ENCODE measurements around the gene GLTP.
"Not testable (repeated sequence)": the region's sequence is repeated elsewhere in the genome, so short reads cannot be mapped to it uniquely, and the experiment has no call there.

Gene GLTP

DNA sequence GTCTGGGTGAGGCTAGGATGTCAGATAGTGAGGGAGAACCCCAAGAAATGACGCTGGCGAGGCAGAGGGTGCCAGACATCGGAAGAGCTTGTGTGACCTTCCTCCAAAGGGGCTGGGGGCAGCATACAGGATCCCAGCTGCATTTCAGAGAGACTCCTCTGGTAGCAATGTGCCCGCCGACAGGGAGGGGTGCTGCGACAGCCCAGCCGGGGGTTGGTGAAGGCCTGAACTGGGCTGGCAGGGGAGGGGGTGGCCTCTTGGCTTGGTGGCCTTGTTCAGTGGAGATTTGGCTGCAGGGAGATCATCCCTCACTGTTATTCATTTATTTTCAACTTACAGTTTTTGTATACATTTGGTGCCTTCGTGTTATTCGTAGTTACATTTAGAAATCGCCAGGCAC lies 25.0 kb upstream of the GLTP start:
- no peak for DNase-seq (ENCODE audit: low read depth in 1 of 2, low spot score in 1 of 2)

DNA sequence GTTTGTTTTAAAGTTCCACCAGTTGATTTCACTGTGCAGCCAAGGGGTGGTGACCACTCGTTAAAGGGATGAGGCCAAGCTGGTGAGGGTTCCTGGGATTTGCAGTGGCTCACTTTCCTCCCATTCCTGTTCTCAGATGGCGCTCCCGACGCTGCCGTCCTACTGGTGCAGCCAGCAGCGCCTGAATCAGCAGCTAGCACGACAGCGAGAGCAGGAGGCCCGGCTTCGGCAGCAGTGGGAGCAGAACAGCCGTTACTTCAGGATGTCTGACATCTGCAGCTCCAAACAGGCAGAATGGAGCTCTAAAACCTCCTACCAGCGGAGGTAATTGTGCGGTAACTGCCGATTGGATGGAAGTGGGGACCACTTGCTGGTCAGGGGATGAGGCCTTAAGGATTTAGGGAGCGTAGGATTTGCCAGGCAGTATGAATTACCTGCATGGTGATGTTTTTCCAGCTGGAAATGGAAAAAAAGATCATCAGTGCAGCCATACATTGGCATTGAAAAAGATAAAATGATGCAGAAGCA lies 22.6 kb upstream of the GLTP start:
- no peak for DNase-seq (ENCODE audit: low read depth in 1 of 2, low spot score in 1 of 2)

DNA sequence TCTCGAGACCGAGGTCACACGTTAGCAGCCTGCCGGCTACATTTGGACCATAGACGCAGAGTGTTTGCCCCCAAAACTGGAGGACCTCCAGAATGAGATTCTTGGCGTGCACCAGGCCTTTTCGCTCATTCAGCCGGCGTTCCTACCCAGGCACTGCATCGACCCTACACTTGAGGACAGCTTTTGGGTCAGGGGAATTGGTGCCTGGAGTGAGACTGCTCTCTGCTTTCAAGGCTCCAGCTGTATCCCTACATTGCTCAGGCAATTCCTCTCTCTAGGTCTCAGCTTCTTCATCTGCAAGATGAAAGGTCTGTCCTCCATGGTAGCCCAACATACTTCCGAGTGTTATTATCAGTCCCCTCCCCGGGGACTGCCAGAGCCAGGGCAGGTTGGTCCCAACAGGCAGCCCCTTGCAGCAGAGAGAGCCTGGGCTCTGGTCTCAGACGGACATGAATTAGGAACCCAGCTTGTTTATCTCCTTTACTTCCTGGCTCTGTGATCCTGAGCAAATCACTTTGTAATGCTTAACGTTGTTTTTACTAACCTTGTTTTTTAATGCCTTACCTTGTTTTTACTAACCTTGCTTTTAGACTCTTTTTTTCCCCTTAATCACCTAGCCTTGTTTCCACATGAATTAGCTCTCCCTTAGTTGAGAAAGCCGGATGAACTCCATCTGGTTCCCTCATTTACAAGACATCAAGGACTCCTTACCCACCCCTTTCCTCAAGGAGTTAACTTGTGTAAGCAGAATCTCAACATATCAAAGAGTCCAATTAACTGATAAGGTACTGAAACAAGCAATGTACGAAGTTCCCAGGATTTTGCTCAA lies 20.6 kb upstream of the GLTP start:
- DNase-seq (ENCODE audit: low read depth in 1 of 2, low spot score in 1 of 2): no peak

DNA sequence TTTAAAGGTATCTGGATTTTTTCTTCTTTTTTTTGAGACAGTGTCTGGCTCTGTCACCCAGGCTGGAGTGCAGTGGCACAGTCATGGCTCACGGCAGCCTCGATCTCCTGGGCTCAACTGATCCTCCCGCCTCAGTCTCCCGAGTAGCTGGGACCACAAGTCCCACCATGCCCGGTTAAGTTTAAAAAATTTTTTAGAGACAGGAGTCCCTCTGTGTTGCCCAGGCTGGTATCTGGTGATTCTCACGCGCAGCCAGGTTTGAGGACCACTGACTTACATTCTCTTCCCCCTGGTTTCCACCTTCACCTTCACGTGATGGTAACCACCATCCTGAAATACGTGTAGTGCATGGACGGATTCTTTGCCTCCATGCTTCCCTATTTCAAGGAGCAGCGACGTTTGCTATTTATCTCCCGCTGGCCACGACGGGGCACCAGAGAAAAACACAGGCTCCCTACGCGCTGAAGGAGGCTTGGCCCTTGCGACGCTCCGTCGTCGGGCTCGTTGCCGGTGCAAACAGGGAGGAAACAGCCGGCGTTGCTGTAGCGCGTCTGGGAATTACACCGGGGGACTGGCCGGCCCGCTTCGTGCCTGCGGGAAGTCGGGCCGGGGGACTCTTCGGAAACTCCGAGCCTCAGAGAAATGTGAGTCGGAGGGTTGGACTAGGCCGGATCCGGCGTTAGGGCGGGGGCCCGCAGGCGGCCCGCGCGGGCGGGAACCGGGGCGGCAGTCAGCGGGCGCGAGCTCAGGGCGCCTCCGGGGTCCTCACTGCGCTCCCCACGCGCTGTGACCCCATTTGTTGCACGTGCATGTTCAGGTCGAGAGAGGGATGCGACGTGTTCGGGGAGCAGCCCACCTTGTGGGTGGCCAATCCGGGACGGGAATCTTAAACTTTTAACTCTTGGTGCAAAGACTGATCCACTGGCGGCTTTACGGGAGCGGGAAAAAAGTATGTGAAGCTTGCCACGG lies 19.7 kb upstream of the GLTP start, which contains the start of gene TCHP:
TSS of gene TCHP (plus strand) at position 492 of the 969 bp plus-strand sequence. CDS start 2,753 bp downstream, outside the sequence.
- DNase-seq (ENCODE audit: low read depth in 1 of 2, low spot score in 1 of 2): peak; percentile 40 to 58

DNA sequence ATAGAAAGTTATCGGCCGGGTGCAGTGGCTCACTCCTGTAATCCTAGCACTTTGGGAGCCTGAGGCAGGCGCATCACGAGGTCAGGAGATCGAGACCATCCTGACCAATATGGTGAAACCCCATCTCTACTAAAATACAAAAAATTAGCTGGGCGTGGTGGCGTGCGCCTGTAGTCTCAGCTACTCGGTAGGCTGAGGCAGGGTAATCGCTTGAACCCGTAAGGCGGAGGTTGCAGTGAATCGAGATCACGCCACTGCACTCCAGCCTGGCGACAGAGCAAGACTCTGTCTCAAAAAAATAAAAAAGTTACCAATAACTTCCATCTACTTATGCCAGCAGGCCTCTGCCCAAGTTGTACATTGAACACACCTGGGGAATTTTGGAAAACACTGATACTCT lies 19.0 kb upstream of the GLTP start:
- DNase-seq (ENCODE audit: low read depth in 1 of 2, low spot score in 1 of 2): not testable (repeated sequence)

DNA sequence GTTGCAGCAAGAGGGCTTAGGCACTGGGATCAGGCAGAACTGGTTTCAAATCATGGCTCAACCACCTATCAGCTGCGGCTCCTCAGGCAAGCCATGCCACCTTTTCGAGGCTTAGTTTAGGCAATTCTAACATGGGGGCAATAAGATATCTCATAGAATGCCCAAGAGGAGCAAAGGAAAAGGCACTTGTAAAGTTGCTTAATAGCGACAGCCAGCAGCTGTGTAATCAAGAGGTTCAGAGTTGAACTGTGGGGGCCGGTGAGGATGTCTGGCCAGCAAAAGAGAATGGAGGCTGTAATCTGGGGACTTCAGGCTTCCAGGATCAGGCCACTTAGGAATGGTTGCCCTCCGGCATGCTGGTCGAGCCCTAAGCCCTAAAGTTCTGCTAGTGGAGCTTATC lies 16.7 kb upstream of the GLTP start:
- no peak for DNase-seq (ENCODE audit: low read depth in 1 of 2, low spot score in 1 of 2)

DNA sequence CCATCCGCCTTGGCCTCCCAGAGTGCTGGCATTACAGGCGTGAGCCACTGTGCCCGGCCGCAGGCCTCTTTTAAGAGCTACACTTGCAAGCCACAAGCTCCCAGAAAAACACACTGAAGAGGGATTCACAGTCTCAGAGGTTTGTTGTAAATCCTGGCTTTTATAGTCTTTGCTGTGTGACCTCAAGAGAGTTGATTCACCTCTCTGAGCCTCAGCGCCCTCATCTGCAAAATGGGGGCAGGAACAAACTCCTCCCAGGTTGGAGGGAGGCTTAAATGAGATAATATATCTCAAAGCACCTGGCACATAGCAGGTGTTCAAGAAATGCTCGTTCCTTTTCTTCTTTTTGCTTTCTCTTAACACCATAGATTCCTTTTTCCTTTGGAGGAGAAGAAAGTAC lies 15.8 kb upstream of the GLTP start:
- no peak for DNase-seq (ENCODE audit: low read depth in 1 of 2, low spot score in 1 of 2)

DNA sequence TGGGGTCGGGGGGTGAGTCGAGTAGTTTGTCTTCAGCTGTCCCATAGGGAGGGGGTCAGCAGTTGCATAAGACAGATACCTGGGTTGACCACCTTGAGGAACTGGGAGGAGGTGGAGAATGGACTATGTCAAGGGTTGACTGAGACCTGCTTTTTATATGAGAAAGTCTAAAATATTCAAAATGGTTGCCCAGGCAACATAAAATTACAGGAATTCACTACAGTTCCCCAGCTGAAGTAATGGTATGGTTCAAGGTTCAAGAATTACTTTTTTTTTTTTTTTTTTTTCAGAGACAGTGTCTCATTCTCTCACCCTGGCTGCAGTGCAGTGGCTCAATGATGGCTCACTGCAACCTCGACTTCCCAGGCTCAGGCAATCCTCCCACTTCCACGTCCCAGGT lies 14.6 kb upstream of the GLTP start:
- no peak for DNase-seq (ENCODE audit: low read depth in 1 of 2, low spot score in 1 of 2)

DNA sequence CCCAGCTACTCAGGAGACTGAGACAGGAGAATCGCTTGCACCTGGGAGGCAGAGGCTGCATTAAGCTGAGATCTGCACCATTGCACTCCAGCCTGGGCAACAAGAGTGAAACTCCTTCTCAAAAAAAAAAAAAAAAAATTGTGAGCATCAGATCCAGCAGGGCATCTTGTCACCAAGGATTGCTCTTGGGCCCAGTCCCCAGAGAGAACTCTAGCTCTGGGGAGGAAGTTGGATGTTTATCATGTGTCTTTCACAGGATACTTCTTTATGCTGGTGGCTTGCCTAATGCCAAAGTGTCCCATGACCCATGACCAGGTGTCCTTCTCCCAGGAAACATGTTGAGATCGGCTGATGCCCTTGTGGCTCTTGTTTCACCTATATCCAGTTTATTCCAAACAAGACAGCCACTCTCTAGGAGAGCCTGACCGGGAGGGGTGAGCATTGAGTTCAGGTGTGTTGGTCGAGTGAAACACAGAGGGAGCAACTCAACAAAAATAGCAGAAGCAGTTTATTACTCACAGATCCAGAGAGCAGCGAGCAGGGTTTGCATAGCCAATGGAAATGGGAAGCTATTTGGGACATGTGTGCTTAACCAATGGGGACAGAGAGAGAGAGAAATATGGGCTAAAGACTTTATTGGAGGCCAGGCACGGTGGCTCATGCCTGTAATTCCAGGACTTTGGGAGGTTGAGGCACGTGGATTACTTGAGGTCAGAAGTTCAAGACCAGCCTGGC lies 13.1 kb upstream of the GLTP start:
- no peak for DNase-seq (ENCODE audit: low read depth in 1 of 2, low spot score in 1 of 2)

DNA sequence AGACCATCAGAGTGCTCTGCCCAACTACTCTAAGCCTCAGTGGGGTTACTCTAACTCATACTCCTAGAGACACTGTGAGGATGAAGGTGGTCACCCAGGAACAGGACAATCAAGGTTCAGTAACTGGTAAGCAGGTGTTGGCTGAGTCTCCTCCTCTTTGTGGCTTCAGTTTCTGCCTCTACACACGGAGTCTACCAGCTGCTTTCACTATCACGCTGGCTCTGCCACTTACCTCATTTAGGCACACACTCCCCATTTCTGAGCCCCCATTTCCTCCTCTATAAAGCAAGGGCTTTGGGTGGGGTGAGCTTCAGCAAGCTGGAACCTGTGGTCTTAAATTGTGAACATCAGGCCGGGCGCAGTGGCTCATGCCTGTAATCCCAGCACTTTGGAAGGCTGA lies 12.4 kb upstream of the GLTP start:
- no peak for DNase-seq (ENCODE audit: low read depth in 1 of 2, low spot score in 1 of 2)

DNA sequence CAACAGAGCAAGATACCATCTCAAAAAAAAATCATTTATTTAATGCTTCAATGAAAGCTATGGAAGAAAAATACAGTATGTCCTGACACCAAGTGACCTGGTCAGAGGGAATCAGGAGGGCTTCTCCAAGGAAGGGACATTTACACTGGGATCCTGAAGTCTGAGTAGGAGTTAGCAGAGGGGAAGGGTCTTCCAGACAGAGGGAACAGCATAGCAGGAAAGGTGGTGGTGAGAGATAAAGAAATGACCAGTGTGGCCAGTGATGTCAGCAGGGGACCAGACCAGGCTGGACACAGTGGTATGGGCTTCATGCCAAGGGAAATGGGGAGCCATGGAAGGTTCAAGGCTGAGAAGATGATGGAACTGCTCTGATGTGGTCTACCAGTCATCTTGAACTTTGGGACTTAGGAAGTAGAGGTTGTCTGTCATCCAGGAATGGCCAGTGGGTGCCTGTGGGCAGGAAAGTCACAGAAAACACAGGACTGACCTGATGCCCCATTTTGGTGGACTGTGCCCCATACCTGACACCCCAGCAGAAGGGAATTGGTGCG lies 11.9 kb upstream of the GLTP start:
- no peak for DNase-seq (ENCODE audit: low read depth in 1 of 2, low spot score in 1 of 2)

DNA sequence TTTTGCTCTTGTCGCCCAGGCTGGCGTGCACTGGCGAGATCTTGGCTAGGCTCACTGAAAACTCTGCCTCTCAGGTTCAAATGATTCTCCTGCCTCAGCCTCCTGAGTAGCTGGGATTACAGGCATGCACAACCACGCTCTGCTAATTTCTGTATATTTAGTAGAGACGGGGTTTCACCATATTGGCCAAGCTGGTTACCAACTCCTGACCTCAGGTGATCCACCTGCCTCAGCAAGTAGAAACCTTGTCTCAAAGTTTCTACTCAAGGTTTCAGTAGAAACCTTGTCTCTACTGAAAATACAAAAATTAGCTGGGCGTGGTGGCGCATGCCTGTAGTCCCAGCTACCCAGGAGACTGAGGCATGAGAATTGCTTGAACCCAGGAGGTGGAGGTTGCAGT lies 11.4 kb upstream of the GLTP start:
- DNase-seq (ENCODE audit: low read depth in 1 of 2, low spot score in 1 of 2): not testable (repeated sequence)

DNA sequence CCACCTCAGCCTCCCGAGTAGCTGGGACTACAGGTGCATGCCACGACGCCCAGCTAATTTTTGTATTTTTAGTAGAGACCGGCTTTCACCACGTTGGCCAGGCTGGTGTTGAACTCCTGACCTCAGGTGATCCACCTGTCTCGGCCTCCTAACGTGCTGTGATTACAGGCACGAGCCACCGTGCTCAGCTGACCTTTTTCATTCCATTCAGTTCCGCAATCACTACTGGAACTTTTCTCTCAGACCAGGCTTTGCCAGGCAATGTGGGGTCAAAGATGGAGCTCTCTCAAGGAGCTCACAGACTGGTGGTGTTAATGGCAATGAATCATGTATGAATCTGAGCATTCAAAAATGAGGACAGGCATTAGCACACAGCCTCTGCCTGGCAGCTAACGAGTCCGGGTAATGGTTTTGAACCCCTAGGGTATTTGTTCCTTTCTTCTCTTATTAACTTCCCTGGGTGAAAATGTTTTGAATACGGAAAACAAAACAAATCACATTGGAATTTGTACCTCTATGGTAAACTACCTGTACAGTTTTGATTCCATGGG lies 10.4 kb upstream of the GLTP start:
- DNase-seq (ENCODE audit: low read depth in 1 of 2, low spot score in 1 of 2): no peak

DNA sequence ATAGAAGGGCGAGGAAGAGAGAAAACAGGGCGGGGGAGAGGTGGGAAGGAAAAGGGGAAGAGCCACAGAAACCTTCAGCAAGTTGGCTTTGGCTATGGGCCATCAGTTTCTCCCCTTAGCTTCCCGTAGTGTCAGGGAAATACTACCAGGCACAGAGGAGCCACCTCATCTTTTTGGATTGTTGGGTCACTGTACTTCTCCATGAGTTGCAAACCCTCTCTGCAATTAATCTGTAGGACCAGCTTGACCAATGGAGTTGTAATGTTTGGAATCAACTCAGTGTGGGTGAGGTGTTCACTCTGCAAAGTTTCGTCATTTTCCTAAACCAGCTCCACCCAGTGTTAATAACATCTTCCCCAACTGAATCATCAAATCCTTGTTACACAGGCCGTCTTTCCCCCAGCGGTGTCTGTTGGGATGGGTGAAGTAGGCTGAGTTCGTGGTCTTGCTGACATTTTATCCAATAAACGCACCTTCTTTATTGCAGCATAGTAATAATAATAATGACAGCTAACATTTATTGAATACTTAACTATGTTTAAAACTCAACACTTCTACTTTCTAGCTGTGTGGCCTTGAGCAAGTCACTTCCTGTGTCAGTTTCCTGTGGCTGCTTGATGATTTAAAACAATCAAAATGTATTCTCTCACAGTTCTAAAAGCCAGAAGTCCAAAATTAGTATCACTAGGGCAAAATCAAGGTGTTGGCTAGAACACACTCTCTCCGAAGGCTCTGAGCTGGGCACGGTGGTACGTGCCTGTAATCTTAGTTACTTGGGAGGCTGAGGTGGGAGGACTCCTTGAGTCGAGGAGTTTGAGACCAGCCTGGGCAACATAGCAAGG lies 8.1 kb upstream of the GLTP start:
- DNase-seq (ENCODE audit: low read depth in 1 of 2, low spot score in 1 of 2): no peak

DNA sequence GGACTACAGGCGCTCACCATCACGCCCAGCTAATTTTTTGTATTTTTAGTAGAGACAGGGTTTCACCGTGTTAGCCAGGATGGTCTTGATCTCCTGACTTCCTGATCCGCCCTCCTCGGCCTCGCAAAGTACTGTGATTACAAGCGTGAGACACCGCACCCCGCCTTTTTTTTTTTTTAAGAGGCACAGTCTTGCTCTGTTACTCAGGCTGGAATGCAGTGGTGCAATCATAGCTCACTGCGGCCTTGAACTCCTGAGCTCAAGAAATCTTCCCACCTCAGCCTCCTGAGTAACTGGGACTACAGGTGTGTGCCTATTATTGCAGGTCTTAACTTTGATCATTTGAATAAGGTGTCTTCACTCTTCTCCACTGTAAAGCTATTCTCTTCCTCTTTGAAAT lies 5.3 kb upstream of the GLTP start:
- DNase-seq (ENCODE audit: low read depth in 1 of 2, low spot score in 1 of 2): no peak

DNA sequence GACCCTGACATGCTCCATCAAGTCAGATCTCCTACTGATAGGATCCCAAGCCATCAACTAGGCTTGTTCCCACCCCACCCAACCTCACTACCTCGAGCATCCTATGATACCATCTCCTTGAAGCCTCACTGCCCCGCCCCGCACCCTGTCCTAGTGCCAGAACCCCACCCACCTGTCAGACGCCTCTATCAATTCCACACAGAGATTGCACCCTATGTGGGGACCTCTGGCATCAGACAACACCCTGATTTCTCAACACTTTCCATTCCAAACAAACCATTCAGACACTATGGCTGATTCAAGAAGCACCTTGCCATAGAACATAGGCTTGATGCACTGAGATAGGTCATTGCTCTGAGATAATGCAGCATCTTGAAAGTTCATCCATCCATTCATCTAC lies 3.1 kb upstream of the GLTP start:
- DNase-seq (ENCODE audit: low read depth in 1 of 2, low spot score in 1 of 2): no peak

DNA sequence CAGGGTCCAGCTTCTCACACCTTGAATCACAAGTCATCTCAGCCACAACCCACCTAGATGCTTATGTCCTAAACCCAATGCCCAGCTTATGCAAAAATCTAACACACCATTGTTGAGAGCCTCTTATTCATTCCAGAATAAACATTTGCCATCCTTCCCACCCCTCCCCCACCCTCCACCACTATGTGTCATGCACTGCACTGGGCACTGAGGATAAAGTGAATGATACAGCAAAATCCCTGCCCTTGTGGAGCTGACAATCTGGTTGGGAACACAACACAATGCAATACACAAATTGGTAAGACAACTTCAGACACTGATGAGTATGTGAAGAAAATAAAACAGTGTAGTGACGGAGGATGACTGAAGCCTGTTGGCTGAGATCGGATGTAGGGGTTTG lies 1.4 kb upstream of the GLTP start:
- DNase-seq (ENCODE audit: low read depth in 1 of 2, low spot score in 1 of 2): no peak

DNA sequence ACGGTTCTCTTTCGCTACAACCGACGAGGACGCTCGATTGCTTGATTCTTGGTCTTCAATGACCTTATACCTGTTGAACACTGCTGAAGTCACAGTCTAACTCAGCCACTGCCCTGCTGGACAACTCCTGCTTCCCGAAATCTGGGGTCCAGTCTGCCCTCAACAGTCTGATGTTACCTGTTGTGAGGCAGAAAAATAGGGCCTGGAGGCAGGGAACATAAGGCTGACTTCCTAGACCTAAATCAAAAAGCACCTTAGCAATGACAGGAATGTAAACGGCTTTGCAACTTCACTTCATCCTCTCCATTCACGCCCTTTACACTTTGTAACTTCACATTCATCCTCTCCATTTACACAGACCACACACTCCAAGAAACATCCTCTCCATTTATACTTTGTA lies 597 bp upstream of the GLTP start:
- no peak for DNase-seq (ENCODE audit: low read depth in 1 of 2, low spot score in 1 of 2)

DNA sequence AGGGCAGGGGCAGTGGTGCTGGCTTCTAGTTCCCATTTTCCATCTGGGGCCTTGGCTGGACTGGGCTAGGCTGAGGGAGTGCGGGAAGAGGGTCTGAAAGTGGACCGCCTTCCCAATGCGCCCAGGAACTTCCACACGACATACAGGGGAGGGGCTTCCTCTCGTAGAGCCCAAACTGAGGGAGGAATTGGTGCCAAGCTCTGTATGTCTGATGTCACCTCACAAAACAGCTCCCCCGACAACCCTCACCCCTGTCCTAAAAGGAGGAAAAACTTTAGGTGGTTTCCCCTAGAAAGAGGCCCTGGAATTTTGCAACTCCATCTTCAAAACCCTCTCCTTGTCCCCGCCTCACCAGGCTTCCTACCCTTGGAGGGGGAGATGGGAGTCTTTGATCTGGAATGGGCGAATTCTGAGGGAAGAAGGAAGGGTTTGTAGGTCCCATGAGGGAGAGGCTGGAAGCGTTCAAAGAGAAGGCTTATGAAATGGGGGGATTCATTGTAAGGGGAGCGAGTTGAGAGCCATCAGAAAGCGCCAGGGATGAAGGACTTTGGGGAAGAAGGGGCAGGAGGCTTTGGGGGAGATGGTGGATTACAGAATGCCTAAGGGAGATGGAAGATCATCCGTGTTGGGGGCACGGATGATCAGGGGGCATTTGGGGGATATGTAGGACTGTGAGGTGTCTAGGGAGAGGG lies 844 bp downstream of the GLTP start:
- no peak for DNase-seq (ENCODE audit: low read depth in 1 of 2, low spot score in 1 of 2)

Data from stimulated activated CD4-positive, alpha-beta T cell treated with anti-CD3 and anti-CD28 coated beads, Interleukin-15, amount 100 ng/mL, for 1 hour (primary cell).